DND-41 (cell line): ENCODE results near the gene UGT8.
"Not testable (repeated sequence)": the region's sequence is repeated elsewhere in the genome, so short reads cannot be mapped to it uniquely, and the experiment has no call there.

ENCODE experiments used
- ATAC-seq: fragments of 200-7000 bp; cut with Tn5 transposase; 3 replicates; pipeline ENCODE4 v1.9.1; 2021; ENCODE audit warnings: low read depth; ENCODE audit not compliant: insufficient read depth
- DNase-seq: peaks from one replicate; pipeline ENCODE4 v3.0.0-alpha.2; 2020
- H2AFZ ChIP-seq: 2 replicates; pipeline ENCODE4 v1.6.0; 2012; ENCODE audit warnings: low read depth, low read length
- H3K27ac ChIP-seq: 2 replicates; pipeline ENCODE4 v1.5.1; 2012; ENCODE audit warnings: low read length, inconsistent platforms
- H3K27me3 ChIP-seq: fragments of 200-600 bp; sonication (generic); 2 replicates; pipeline ENCODE4 v1.6.0; 2012; ENCODE audit warnings: low read length, mild to moderate bottlenecking, inconsistent platforms; ENCODE audit not compliant: insufficient read depth, poor library complexity
- H3K36me3 ChIP-seq: 2 replicates; pipeline ENCODE4 v1.5.1; 2012; ENCODE audit warnings: low read length, inconsistent platforms; ENCODE audit not compliant: insufficient read depth
- H3K4me1 ChIP-seq: 2 replicates; pipeline ENCODE4 v1.5.1; 2012; ENCODE audit warnings: mild to moderate bottlenecking, low read length; ENCODE audit not compliant: insufficient read depth
- H3K4me2 ChIP-seq: 2 replicates; pipeline ENCODE4 v1.6.0; 2012; ENCODE audit warnings: mild to moderate bottlenecking, moderate library complexity, low read length, inconsistent platforms; ENCODE audit not compliant: insufficient read depth
- H3K4me3 ChIP-seq, 2 experiments: fragments of 200-600 bp in 1 of 2; shearing (Covaris generic) in 1 of 2; 2 replicates each; pipeline ENCODE4 v1.5.1; 2012 to 2016; ENCODE audit warnings: inconsistent platforms in 2 of 2, low read length in 2 of 2, mild to moderate bottlenecking in 2 of 2, low read depth in 1 of 2, moderate library complexity in 1 of 2
- H3K79me2 ChIP-seq: 2 replicates; pipeline ENCODE4 v1.6.0; 2012; ENCODE audit warnings: low read length, inconsistent platforms; ENCODE audit not compliant: insufficient read depth
- H3K9ac ChIP-seq: 2 replicates; pipeline ENCODE4 v1.6.0; 2012; ENCODE audit warnings: low read depth, mild to moderate bottlenecking, inconsistent platforms, low read length, moderate library complexity
- H3K9me3 ChIP-seq: 2 replicates; pipeline ENCODE4 v1.5.1; 2012; ENCODE audit warnings: low read length, moderate library complexity, mild to moderate bottlenecking, inconsistent platforms; ENCODE audit not compliant: insufficient read depth, severe bottlenecking
- H4K20me1 ChIP-seq: 2 replicates; pipeline ENCODE4 v1.6.0; 2012; ENCODE audit warnings: low read length; ENCODE audit not compliant: insufficient read depth
- CTCF ChIP-seq: IDR thresholded peaks from 2 replicates; pipeline ENCODE4 v1.5.1; 2012; ENCODE audit warnings: borderline replicate concordance, low read length, moderate library complexity, mild to moderate bottlenecking; ENCODE audit not compliant: poor library complexity, severe bottlenecking; ENCODE audit errors: extremely low read depth
- EZH2 ChIP-seq: IDR thresholded peaks from 3 replicates; pipeline ENCODE4 v1.6.1; 2012; ENCODE audit warnings: borderline replicate concordance, low read depth, mild to moderate bottlenecking, moderate library complexity, low read length, inconsistent platforms; ENCODE audit not compliant: severe bottlenecking

Gene UGT8

GRCh38 chr4:114663083-114663482 lies 64.5 kb downstream of the UGT8 start:
- Histone ChIP-seq H3K79me2 (no peaks in the 10 kb centered on the region), H3K4me3 (no peak overlapping the region), H3K4me2 (no peak overlapping the region), H4K20me1 (no peaks in the 10 kb centered on the region), H2AFZ (no peak overlapping the region), H3K27me3 (no peaks in the 10 kb centered on the region), H3K36me3 (no peaks in the 10 kb centered on the region), H3K9me3 (no peaks in the 10 kb centered on the region), H3K9ac (no peak overlapping the region), H3K27ac (no peak overlapping the region), H3K4me1 (no peaks in the 10 kb centered on the region)
- ATAC-seq (no peak), DNase-seq (no peak)
- TF ChIP-seq EZH2 (no peak), CTCF (no peak)

GRCh38 chr4:114668577-114668976 lies 70.0 kb downstream of the UGT8 start:
- Histone ChIP-seq H4K20me1 (no peaks in the 10 kb centered on the region), H3K4me1 (no peaks in the 10 kb centered on the region), H2AFZ (no peak overlapping the region), H3K9ac (no peak overlapping the region), H3K79me2 (no peaks in the 10 kb centered on the region), H3K4me3 (no peak overlapping the region), H3K27ac (no peak overlapping the region), H3K36me3 (no peaks in the 10 kb centered on the region), H3K4me2 (no peak overlapping the region), H3K27me3 (no peaks in the 10 kb centered on the region), H3K9me3 (no peaks in the 10 kb centered on the region)
- DNase-seq (no peak), ATAC-seq (no peak)
- TF ChIP-seq EZH2 = no peak
- TF ChIP-seq CTCF = no peak

GRCh38 chr4:114670733-114671132 lies 72.1 kb downstream of the UGT8 start:
- H3K9me3 ChIP-seq, H4K20me1 ChIP-seq, H3K79me2 ChIP-seq, H3K4me3 ChIP-seq, DNase-seq, H3K27me3 ChIP-seq, H3K9ac ChIP-seq, H3K36me3 ChIP-seq, H3K4me2 ChIP-seq, H3K4me1 ChIP-seq, H2AFZ ChIP-seq, ATAC-seq, H3K27ac ChIP-seq: not testable (repeated sequence)

- DNase-seq (no peak), ATAC-seq (no peak)
- Histone ChIP-seq H2AFZ (no peak overlapping the region), H3K4me2 (no peak overlapping the region), H3K36me3 (no peaks in the 10 kb centered on the region), H3K4me1 (no peaks in the 10 kb centered on the region), H3K79me2 (no peaks in the 10 kb centered on the region), H3K27me3 (no peaks in the 10 kb centered on the region), H3K4me3 (no peak overlapping the region), H3K9me3 (no peaks in the 10 kb centered on the region), H3K27ac (no peak overlapping the region), H3K9ac (no peak overlapping the region), H4K20me1 (no peaks in the 10 kb centered on the region)
- no peak for TF ChIP-seq CTCF
- TF ChIP-seq EZH2 = no peak
Observed at GRCh38 chr4:114673306-114673705, 74.7 kb downstream of the UGT8 start.
